CD4-positive, alpha-beta T cell treated with Interleukin-1 beta for 1 hour (primary cell): ENCODE results near the gene MPRIP.

ENCODE experiments used
- DNase-seq, 2 donors: peaks; one replicate each; pipeline ENCODE4 v3.0.0-alpha.2; 2020 to 2022

The MPRIP gene

DNA sequence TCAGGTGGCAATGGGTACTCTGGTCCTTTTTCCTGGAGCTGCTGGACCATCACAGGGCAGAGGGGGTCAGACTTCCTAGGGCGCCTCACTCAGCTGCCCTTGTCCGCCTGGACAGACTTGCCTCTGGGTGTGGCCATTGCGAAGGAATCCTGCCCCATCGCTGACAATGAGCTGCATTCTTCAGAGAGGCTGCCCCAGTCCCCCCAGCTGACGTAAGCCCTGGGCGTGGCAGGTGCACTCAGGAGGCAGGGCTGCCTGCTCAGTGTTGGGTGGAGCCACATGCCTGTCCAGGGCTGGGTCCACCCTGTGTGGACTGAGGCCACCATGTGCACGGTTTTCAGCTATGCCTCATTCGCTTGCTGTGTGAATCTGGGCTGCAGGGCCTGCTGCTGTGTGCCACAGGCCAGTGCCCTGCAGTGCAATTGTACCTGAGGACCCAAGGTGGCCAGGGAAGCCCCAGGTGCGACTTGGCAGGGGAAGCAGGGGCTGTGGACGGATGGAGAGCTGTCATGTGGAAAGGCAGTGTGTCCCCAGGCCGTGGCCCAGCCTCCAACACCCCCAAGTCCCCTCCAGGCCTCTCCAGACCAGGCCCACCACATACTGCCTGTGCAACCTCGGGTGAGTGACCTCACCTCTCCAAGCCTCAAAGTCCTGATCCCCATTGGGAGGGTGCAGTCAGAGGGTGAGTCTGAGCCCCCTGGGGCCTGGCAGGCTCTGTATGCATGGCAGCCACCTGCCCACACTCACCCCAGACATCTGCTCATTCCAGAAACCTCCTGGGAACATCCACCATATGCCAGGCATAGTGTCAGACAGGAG lies 14.0 kb upstream of the MPRIP start:
- no peak for DNase-seq

GRCh38 chr17:17028878-17029535 lies 13.2 kb upstream of the MPRIP start:
- DNase-seq, result no peak

DNA sequence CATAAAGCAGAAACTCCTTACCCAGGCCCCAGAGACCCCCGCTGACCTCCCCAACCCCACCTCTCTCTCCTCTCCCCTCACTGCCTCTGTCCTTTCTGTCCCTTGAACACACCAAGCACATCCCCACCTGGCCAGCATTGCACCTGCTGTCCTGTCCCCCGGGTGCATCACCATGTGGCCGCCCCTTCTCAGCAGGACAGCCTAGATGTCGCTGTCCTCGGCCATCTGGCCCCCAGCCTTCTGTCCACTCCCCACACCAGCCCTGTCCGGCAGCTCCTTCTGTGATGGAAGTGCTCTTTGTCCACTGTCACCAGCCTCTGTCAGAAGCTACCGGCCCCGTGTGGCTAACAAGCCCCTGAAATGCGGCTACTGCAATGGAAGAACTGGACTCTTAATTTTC lies 12.3 kb upstream of the MPRIP start:
- no peak for DNase-seq

- no peak for DNase-seq
These were observed 11.6 kb upstream of the MPRIP start for GRCh38 chr17:17030515-17031211.

- no peak for DNase-seq
These were observed 10.0 kb upstream of the MPRIP start for GRCh38 chr17:17032131-17032692.

DNA sequence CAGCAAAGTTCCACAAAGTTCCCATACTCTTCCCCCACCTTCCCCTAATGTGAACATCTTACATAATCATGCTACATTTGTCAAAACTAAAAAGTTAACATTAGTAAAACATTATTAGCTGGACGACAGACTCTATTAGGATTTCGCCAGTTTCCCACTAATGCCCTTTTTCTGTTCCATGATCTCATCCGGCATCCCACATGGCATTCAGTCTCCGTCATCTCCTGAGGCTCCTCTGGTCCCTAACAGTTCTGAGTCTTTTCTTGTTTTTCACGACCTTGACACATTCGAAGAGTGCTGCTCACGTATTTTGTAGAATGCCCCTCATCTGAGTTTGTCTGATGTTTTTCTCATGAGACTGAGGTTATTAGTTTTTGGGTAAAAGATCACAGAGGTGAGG lies 8.8 kb upstream of the MPRIP start:
- no peak for DNase-seq

- DNase-seq, result no peak
These were observed 8.2 kb upstream of the MPRIP start for GRCh38 chr17:17034026-17034425.

DNA sequence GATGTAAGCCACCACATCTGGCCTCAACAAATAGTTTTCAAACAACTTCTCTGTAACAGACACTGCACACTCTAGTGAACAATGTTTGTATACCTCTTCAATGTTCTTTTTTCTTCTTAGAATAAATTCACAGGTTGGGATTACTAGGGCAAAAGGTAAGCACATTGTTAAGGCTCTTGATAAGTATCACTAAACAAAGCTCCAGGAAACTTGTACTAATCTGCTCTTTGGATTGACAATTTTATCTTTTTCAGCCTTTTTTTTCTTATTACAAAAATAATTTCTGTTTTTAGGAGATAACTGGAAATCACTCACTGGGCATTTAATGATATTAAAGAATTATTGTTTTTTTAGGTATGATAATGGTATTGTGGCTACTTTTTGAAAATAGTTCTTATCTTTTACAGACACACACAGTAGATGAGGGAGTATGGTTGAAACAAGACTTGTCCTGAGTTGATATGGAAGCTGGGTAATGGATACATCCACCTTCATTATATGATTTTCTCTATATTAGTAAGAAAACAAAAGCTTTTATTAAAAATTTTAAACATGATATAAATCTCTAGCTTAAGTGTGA lies 7.7 kb upstream of the MPRIP start:
- no peak for DNase-seq

DNA sequence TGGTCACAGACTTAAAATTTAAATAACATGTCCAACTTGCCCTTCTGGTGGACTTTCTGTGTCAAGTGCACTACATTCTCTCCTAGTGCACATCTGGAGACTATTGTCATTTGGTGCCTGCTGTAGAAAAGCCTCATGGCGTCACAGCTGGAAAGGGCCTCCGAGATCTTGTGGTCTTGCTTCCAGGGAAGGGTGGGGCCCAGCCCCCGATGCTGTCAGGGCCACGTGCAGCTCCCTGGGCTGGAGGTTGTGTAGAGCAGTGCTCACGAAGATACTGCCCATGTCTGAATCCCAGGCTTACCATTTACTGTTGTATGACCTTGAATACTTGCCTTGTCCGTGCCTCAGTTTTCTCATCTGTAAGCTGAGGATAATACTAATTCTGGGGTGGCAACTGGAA lies 6.8 kb upstream of the MPRIP start:
- DNase-seq, result no peak

GRCh38 chr17:17035920-17036523 lies 6.2 kb upstream of the MPRIP start:
- DNase-seq, result no peak

DNA sequence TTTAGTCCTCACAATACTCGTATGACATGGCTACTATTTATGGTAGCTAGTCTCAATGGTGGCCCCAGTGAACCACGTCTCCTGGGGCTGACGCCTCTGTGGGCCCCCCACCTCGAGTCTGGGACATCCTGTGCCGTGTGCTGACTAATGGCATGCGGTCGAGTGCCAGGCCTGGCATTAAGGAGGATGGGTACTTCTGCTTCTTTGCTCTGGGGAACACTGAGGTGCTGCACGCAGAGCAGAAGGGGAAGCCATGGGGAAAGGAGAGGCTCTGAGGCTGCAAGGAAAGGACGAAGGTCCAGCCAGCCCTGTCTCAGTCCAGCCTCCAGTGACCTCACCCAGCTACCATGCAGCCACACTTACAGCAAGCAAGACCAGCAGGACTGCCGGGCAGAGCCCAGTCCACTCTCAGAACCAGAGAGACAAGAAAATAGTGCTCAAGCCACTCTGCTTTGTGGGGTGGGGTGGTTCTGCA lies 5.7 kb upstream of the MPRIP start:
- DNase-seq, result peak in 1 of 2 donors; percentile 58

DNA sequence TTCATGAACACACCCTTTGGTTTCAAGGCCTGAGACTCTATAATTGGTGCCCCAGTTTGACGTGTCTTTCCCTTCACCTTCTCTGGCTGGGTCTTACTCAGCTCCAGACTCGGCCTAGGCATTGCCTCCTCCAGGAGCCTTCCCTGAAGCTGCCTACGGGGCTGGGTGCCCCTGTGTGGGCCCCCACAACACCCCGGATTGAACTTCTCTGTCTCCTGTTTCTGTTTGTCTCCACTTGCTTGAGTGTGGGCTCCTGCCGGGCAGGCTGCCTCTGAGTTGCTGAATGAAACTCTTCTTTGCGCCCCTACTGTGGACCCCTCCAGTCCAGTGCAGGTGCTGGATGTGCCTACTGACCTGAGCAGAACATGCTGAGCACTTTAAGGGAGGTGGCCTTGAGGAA lies 2.3 kb upstream of the MPRIP start:
- DNase-seq, result no peak

- DNase-seq, result no peak
These were observed 1.2 kb upstream of the MPRIP start for GRCh38 chr17:17041018-17041521.

DNA sequence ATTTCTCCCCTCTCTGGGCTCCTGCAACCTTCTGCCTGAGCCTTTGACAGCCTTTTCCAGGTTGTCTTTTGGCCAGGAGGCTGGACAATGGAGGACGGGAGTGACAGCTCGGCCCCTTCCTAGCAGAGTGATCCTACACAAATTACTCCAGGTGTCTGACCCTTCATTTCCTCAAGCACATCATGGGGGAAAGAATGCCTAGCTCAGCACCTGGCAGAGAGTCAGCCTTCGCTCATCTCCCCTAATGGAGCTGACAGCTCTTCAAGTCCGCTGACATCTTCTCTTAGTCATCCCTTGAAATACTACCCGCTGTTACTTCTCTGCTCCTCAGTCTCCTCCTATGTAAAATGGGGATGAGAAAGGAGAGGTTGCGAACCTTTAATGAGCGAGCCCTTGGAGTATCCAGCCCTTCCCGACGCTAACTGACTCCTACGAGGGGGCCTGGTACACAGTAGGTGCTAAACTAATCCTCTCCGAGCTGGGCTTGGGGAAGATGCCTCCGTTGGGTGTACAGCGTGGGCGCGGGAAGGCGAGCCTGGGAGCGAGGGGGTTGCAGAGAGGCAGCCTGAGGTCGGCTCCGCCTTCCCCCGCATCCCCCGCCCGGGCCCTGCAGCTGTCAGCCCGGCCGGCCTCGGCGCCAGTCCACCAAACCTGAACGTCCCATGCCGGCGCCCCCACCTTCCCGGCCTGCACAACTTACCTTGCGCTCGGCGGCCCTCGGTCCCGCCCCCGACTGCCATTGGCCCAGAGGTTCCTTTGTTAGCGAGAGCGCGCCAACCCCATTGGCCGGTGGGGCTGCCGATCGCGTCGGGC lies 480 bp upstream of the MPRIP start:
- DNase-seq, result peak; percentile 97

- peak in 1 of 2 donors; percentile 13 for DNase-seq
These were observed 699 bp downstream of the MPRIP start for GRCh38 chr17:17042851-17043460.

- no peak for DNase-seq
These were observed 1.4 kb downstream of the MPRIP start for GRCh38 chr17:17043461-17044271.

GRCh38 chr17:17044846-17045561 lies 2.7 kb downstream of the MPRIP start:
- DNase-seq, result peak; percentile 15 to 20

GRCh38 chr17:17048106-17048505 lies 5.8 kb downstream of the MPRIP start:
- DNase-seq, result no peak
